Measurements from ENCODE around the gene MYL10.

The MYL10 gene

GRCh38 chr7:101563943-101564777, 64.9 kb downstream of the MYL10 start:
- DNase-seq: no peak

Data from fibroblast of skin of right biceps (primary cell).